Tibial nerve (tissue), 4 donors: Measurements from ENCODE around the gene THY1.

Experiments
- EP300 ChIP-seq, 2 donors: sonication (generic); formaldehyde crosslinking; IDR thresholded peaks; one replicate each; pipeline ENCODE4 v1.6.1; 2017; ENCODE audit warnings: antibody characterized with exemption in 2 of 2, mild to moderate bottlenecking in 1 of 2
- TF ChIP-seq, protein P1 (sequence below), 5 experiments: fragments of 200-600 bp in 3 of 5; fragments of 450-650 bp in 2 of 5; sonication (generic) in 3 of 5; IDR thresholded peaks; one replicate each; pipeline ENCODE4 v1.5.1; 2016 to 2019; ENCODE audit warnings: antibody characterized with exemption in 5 of 5, mild to moderate bottlenecking in 3 of 5, moderate library complexity in 2 of 5

GRCh38 chr11:119400860-119401259 is 22.1 kb downstream of the THY1 start:
- TF ChIP-seq, protein P1, sequence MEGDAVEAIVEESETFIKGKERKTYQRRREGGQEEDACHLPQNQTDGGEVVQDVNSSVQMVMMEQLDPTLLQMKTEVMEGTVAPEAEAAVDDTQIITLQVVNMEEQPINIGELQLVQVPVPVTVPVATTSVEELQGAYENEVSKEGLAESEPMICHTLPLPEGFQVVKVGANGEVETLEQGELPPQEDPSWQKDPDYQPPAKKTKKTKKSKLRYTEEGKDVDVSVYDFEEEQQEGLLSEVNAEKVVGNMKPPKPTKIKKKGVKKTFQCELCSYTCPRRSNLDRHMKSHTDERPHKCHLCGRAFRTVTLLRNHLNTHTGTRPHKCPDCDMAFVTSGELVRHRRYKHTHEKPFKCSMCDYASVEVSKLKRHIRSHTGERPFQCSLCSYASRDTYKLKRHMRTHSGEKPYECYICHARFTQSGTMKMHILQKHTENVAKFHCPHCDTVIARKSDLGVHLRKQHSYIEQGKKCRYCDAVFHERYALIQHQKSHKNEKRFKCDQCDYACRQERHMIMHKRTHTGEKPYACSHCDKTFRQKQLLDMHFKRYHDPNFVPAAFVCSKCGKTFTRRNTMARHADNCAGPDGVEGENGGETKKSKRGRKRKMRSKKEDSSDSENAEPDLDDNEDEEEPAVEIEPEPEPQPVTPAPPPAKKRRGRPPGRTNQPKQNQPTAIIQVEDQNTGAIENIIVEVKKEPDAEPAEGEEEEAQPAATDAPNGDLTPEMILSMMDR (IDR thresholded peaks at IDR 0.05) = no peak
- no peak for TF ChIP-seq EP300 (IDR thresholded peaks at IDR 0.05)
